DOHH2 (cell line): Measurements from ENCODE around the gene SNCG.

Experiments used
- EZH2phosphoT487 ChIP-seq: fragments of 200-600 bp; sonication (generic); IDR thresholded peaks from 2 replicates; pipeline ENCODE4 v1.6.1; 2017; ENCODE audit warnings: borderline replicate concordance, mild to moderate bottlenecking, antibody characterized with exemption, low read length, moderate library complexity, mixed read lengths
- TF ChIP-seq, protein P1 (sequence below): fragments of 200-600 bp; sonication (generic); IDR thresholded peaks from one replicate; pipeline ENCODE4 v1.5.1; 2014; ENCODE audit warnings: antibody characterized with exemption, mild to moderate bottlenecking, low read depth, low read length; ENCODE audit not compliant: poor library complexity, severe bottlenecking

DNA sequence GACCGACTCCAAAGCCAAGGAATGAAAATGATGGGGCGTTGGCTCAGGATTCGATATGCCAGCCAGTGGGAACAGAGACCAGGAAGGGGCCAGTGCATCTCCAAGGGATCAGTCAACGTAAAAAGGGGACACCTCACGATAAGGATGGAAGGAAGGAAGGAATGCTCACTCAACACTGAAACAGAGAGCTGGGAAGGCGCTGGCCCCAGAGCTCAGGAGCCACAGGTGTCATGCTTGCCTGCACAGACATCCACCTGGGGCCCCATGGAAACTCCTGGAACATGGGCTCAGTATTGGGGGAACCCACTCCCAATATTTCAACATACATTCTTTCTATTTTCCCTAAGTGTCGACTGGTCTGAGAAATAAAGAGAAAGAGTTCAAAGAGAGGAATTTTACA is 6.3 kb upstream of the SNCG start:
- TF ChIP-seq, protein P1, sequence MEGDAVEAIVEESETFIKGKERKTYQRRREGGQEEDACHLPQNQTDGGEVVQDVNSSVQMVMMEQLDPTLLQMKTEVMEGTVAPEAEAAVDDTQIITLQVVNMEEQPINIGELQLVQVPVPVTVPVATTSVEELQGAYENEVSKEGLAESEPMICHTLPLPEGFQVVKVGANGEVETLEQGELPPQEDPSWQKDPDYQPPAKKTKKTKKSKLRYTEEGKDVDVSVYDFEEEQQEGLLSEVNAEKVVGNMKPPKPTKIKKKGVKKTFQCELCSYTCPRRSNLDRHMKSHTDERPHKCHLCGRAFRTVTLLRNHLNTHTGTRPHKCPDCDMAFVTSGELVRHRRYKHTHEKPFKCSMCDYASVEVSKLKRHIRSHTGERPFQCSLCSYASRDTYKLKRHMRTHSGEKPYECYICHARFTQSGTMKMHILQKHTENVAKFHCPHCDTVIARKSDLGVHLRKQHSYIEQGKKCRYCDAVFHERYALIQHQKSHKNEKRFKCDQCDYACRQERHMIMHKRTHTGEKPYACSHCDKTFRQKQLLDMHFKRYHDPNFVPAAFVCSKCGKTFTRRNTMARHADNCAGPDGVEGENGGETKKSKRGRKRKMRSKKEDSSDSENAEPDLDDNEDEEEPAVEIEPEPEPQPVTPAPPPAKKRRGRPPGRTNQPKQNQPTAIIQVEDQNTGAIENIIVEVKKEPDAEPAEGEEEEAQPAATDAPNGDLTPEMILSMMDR: no peak
- TF ChIP-seq EZH2phosphoT487: no peak
